GM12874 (cell line): ENCODE results near the gene ARHGAP6.

Experiments used
- TF ChIP-seq, protein P1 (sequence below): IDR thresholded peaks from 2 replicates; pipeline ENCODE4 v1.5.1; 2011; ENCODE audit warnings: low read depth, mild to moderate bottlenecking, control low read depth, low read length, moderate library complexity; ENCODE audit not compliant: insufficient read depth

The ARHGAP6 gene

GRCh38 chrX:11566789-11567188 lies 98.9 kb downstream of the ARHGAP6 start:
- TF ChIP-seq, protein P1, sequence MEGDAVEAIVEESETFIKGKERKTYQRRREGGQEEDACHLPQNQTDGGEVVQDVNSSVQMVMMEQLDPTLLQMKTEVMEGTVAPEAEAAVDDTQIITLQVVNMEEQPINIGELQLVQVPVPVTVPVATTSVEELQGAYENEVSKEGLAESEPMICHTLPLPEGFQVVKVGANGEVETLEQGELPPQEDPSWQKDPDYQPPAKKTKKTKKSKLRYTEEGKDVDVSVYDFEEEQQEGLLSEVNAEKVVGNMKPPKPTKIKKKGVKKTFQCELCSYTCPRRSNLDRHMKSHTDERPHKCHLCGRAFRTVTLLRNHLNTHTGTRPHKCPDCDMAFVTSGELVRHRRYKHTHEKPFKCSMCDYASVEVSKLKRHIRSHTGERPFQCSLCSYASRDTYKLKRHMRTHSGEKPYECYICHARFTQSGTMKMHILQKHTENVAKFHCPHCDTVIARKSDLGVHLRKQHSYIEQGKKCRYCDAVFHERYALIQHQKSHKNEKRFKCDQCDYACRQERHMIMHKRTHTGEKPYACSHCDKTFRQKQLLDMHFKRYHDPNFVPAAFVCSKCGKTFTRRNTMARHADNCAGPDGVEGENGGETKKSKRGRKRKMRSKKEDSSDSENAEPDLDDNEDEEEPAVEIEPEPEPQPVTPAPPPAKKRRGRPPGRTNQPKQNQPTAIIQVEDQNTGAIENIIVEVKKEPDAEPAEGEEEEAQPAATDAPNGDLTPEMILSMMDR, result no peak

DNA sequence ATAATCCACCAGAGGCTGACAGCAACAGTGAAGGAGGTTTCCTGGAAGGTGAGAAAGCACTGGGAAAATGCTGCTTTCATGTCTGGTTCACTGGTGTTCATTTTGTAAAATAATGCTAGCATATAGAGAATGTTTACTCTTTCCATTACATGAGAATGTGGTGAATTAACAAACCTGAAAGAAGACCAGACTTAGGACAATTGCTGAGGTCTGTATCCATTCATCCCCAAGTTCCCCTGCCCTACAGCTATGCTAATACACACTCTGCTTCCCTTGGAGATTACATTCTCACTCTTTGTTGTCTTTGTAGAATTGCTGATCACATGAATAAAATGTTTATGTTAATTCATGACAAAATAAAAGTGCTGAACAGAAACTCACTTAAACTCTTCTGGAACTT lies 99.5 kb downstream of the ARHGAP6 start:
- TF ChIP-seq, protein P1, result no peak

DNA sequence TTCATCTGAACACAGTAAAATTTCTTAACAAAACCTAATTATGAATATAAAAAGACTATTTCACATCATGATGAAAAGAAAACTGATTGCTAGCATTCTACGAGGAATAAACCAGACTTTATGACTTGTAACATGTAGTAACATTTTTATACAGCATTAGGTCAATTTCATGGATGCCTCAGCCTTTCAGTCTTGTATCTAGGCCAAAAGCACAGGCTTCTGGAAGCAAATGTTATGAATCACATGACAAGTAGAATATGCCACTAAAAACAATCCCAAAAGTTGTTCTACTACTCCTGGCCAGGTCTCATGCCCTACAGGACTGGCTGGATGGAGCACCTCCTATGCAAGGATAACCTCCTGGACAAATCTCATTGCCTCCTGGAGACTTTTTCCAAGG lies 101.2 kb downstream of the ARHGAP6 start:
- TF ChIP-seq, protein P1, result no peak

GRCh38 chrX:11562570-11562969 lies 103.2 kb downstream of the ARHGAP6 start:
- TF ChIP-seq, protein P1, result no peak

DNA sequence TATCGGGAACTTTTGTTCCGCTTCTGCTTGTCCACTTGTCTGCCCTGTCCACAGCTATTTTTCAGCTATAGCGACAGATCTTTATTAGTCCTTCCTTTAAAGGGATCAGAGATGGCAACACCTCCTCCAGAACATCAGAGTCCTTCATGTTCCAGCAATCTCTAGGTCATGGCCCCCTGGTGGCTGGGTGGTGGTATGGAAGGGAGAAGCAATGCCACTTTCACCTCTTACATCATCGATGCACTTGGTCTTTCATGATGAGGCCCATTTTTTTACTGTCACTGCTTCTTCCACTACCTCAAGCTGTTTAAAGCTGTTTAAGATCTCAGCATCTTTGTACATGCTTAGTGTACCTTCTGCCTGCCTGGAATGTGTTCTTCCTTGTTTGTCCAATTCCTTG lies 106.7 kb downstream of the ARHGAP6 start:
- TF ChIP-seq, protein P1, result peak; percentile 54; the same call in 1 of the 2 replicates

- TF ChIP-seq, protein P1, result no peak
Measured at GRCh38 chrX:11557120-11557519, 108.6 kb downstream of the ARHGAP6 start.

DNA sequence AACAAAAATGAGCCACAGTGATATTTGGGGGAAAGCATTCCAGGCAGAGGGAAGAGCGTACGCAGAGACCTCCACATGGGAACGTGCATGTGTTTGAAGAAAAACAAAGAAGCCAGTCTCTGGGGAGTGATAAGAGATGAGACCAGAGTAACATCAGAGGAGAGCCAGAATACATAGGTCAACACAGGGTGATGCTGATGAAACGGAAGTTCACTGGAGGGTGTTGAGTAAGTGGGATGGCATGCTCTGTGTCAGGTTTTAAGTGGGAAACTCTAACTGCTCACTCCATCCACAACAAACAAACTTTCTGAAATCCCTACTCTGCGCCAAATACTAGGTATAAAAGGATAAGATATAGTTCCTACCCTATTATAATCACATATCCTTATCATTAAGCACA lies 110.0 kb downstream of the ARHGAP6 start:
- TF ChIP-seq, protein P1, result no peak

GRCh38 chrX:11553594-11553993 lies 112.1 kb downstream of the ARHGAP6 start:
- TF ChIP-seq, protein P1, result no peak
